SK-MEL-5 (cell line): ENCODE data around the gene KCTD4. TPM values are rescaled to one million over a fixed set of nuclear protein-coding genes. Genes with fewer than 3 reads are reported as not detected.
"Not testable (repeated sequence)": the region's sequence is repeated elsewhere in the genome, so short reads cannot be mapped to it uniquely, and the experiment has no call there.

Source experiments
- DNase-seq: peaks from one replicate; pipeline ENCODE4 v3.0.0-alpha.2; 2016; ENCODE audit warnings: low read depth, low spot score
- in situ Hi-C: cut with HindIII; loops from 2 replicates; pipeline ENCODE4 v1.10.0; 2016; ENCODE audit warnings: low sequenced_read_pairs, high pct_unique_total_duplicates, low pct_unique_long_range_greater_than_20kb
- total RNA-seq: library from RNA; depleted of rRNA; stranded (reverse); fragments of >200 nt; shearing (Covaris generic); gene quantifications from 2 replicates; pipeline ENCODE4 v1.2.3, GENCODE V29; 2014

The KCTD4 gene
- total RNA-seq, 1 experiment from 2014 or later: 0.34 TPM

DNA sequence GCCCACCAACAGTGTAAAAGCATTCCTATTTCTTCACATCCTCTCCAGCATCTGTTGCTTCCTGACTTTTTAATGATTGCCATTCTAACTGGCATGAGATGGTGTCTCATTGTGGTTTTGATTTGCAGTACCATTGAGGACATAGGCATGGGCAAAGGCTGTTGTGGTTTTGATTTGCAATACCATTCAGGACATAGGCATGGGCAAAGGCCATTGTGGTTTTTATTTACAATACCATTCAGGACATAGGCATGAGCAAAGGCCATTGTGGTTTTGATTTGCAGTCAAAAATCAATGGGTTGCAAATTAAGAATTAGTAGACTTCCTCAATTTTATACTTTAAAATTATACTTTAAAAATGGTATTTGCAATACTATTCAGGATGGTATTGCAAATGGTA, 11.3 kb downstream of the KCTD4 start:
- in situ Hi-C loops, DNase-seq: not testable (repeated sequence)

GRCh38 chr13:45189077-45189476, 11.8 kb downstream of the KCTD4 start:
- DNase-seq, in situ Hi-C loops: not testable (repeated sequence)

DNA sequence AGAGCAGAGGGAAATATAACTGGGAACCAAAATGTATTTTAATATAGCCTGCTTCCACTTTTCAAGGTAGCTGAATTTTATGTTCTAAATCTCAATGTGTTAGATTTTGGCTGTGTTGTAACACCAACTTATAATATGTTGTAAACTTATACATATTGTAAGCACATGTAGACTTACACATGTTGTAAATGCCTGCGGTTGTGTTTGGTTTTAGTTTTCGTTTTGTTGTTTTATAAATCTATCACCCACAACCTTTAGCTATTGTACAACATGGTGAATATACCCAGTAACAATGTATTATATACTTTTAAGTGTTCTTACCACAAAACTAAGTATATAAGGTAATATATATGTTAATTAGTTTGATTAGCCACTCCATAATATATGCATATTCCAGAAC, 15.6 kb downstream of the KCTD4 start:
- no peak for DNase-seq
- in situ Hi-C loops: no loop called here

GRCh38 chr13:45184693-45185092, 16.2 kb downstream of the KCTD4 start:
- in situ Hi-C loops: no loop called here
- DNase-seq: no peak

- in situ Hi-C loops: no loop called here
Observed at GRCh38 chr13:45180713-45181601, 19.9 kb downstream of the KCTD4 start.

GRCh38 chr13:45180303-45180702, 20.5 kb downstream of the KCTD4 start:
- DNase-seq: no peak
- in situ Hi-C loops: no loop called here

More at GRCh38 chr13:45180713-45181601, 19.9 kb downstream of the KCTD4 start:
- no peak for DNase-seq

DNA sequence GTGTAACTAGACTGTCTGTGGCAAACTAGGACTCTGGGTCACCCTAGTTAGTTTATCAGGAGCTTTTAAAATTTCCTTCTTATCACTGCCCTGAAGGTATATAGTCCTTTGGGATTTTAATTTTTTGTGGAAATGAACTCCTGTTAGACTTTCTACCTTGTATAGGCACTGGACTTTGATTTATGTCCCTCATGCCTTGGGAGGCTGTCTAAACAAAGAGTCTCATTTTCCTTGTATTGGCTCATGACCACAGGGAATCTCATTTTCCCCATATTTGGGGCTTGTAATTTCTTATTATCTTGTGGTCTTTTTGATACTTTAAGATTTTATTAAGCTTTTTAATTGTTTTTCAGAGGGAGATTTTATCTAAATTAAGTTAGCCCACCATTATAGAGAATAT, 21.4 kb downstream of the KCTD4 start:
- in situ Hi-C loops: no loop called here

GRCh38 chr13:45178349-45179162, 22.3 kb downstream of the KCTD4 start:
- DNase-seq: peak; percentile 16
- in situ Hi-C loops: no loop called here

More for the DNA sequence above, 21.4 kb downstream of the KCTD4 start:
- peak; percentile 44 for DNase-seq

GRCh38 chr13:45174478-45174877, 26.4 kb downstream of the KCTD4 start:
- in situ Hi-C loops: no loop called here

DNA sequence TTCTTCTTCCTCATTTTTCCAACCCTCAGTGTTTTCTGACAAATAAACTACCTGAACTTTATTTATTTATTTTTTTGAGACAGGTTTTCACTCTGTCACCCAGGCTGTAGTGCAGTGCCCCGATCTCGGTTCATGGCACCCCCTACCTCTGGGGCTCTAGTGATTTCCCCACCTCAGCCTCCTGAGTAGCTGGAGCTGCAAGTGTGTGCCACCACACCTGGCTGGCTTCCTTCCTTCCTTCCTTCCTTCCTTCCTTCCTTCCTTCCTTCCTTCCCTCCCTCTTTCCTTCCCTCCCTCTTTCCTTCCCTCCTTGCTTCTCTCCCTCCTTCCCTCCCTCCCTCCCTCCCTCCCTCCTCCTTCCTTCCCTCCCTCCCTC, 32.3 kb downstream of the KCTD4 start:
- DNase-seq: no peak
- in situ Hi-C loops: no loop called here

More at GRCh38 chr13:45174478-45174877, 26.4 kb downstream of the KCTD4 start:
- no peak for DNase-seq

DNA sequence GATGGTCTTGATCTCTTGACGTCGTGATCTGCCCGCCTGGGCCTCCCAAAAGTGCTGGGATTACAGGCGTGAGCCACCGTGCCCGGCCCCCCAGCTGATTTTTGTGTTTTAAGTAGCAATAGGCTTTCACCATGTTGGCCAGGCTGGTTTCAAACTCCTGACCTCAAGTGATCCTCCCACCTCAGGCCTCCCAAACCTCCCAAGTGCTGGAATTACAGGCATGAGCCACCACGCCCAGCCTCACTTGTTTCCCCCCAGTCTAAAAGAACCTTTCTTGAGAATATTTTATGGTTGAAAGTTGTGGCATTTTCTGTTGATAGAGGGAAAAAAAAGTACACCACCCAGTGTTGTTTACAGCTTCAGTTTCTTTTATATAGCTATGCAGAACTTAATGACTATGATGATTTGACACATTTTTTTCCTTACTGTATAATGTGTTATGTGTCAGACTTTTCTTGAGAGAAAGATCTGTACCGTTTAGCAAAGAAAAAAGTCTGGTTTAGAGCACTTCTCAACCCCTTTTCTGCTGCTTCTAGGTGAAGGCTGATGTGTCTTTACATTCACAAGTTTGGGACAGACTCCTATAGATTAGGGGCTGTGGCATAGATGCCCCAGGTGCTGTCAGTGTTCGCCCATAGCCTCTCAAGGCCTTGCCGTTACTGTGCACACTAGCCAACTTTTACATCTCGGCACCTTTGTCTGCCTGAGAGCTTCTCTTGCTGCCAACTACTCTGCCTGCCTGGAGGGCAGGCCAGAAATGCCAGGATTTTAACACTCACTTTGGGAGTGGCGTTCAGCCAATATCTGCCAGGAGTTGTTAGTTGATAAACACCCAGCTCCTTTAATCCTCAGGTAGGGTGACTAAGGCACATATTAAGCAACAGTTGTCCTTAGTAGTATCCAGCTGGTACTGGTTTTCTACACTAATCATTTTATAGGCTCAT, 33.0 kb downstream of the KCTD4 start:
- no peak for DNase-seq

DNA sequence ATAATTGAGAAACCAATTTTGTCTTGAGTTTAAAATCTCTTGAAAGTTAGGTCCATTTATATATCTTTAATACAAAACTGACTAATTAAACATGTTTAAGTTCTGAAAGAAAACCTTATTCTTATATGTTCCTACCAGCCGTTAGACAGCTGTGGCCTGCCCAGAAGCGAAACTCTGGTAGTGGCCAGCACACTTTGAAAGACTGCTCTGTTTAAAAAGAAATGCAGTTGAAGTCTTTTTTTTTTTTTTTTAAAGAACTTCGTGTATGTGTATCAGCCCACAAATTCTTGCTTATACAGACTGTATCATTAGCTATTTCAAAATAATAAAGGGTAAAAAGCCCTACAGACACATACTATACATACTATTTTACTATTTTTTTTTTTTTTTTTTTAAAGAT, 34.0 kb downstream of the KCTD4 start:
- DNase-seq: peak; percentile 51
- in situ Hi-C loops: no loop called here

More for the DNA sequence above, 33.0 kb downstream of the KCTD4 start:
- in situ Hi-C loops: no loop called here

GRCh38 chr13:45162821-45163220, 38.0 kb downstream of the KCTD4 start:
- DNase-seq: no peak
- in situ Hi-C loops: no loop called here

DNA sequence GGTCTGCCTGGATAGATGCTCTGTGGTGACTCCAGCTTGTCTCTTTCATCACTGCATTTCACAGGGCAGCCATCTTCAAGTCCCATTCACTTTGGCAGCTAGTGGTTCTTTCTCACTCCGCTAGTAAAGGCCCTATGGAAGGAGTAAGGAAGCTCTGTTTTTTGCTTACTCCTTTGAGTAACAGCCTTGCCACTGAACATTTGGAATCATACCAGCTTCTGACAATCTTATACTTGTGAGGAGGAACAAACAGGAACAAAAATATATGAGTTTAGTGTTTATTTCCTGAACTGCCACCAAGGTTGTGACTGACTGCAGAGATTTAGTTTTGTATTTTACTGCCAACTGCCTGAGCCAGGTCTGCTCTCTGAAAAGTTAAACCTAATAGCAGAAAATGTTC, 38.7 kb downstream of the KCTD4 start:
- no peak for DNase-seq
- in situ Hi-C loops: no loop called here

GRCh38 chr13:45156565-45157361, 44.1 kb downstream of the KCTD4 start:
- in situ Hi-C loops: no loop called here

DNA sequence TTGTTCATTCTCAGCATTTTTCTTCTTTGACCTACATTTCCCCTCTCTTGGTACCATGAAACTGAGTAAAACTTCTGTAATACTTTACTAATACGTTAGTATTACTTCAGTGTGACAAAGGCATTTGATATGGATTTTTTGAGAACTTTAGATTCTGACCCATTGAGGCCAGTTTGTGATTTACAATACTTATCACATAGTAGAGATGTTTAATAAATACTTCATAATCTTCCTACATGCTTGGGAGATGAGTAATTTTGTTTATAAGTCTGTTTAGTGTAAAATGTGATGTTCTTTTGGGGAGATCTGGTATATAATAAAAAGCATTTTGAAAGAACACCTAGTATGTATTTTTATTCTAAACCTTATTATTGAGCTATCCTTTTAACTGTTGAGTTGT, 50.9 kb downstream of the KCTD4 start:
- in situ Hi-C loops: no loop called here
- DNase-seq: no peak

More at GRCh38 chr13:45156565-45157361, 44.1 kb downstream of the KCTD4 start:
- DNase-seq: no peak

- in situ Hi-C loops: no loop called here
Observed at GRCh38 chr13:45143346-45143751, 57.5 kb downstream of the KCTD4 start.

More at GRCh38 chr13:45143346-45143751, 57.5 kb downstream of the KCTD4 start:
- peak; percentile 75 for DNase-seq
